ENCODE data around the gene LRRK1. TPM values are rescaled to one million over a fixed set of nuclear protein-coding genes. Genes with fewer than 3 reads are reported as not detected.

The LRRK1 gene
- total and polyA plus RNA-seq, 2 of the 13 experiments (the other 11 are each of a cell fraction or from before 2014, with no cell fraction given): 0.13 to 1.2 TPM

DNA sequence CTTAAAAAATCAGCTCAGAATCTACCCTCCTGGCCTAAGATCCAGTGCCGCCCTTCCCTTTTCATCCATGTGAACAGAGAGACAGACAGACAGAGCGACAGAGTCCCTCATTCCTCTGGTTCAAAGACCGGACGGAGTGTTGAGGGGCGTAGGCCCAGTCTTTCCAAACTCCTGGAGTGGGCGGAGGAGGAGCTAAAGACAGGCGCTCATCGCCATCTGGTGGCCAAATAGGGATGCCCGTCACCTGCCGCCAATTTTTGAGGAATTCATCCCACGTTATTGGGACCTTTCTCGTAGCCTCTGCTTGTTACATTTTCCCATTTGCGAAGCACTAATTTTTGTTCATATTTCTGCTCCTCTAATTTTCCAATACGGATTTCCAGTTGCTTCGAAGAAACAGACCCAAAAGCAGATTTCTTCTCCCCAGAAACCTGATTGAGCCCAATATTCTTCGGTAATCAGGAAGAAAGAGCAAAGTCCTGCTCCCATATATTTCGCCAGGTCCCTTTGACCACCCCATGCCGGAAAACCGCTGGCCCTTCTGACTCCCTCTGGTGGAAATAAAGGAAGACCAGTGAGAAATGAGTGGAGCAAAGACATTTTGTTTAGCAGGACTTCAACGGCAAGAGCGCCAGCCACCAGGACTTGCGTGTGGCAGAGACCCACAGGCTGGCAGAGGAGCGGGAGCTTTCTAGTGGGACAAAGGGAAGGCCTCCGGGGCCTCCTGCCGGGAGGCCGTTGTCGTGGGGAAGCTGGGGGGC is 88.0 kb downstream of the LRRK1 start (continued):
- TF ChIP-seq, protein P1, sequence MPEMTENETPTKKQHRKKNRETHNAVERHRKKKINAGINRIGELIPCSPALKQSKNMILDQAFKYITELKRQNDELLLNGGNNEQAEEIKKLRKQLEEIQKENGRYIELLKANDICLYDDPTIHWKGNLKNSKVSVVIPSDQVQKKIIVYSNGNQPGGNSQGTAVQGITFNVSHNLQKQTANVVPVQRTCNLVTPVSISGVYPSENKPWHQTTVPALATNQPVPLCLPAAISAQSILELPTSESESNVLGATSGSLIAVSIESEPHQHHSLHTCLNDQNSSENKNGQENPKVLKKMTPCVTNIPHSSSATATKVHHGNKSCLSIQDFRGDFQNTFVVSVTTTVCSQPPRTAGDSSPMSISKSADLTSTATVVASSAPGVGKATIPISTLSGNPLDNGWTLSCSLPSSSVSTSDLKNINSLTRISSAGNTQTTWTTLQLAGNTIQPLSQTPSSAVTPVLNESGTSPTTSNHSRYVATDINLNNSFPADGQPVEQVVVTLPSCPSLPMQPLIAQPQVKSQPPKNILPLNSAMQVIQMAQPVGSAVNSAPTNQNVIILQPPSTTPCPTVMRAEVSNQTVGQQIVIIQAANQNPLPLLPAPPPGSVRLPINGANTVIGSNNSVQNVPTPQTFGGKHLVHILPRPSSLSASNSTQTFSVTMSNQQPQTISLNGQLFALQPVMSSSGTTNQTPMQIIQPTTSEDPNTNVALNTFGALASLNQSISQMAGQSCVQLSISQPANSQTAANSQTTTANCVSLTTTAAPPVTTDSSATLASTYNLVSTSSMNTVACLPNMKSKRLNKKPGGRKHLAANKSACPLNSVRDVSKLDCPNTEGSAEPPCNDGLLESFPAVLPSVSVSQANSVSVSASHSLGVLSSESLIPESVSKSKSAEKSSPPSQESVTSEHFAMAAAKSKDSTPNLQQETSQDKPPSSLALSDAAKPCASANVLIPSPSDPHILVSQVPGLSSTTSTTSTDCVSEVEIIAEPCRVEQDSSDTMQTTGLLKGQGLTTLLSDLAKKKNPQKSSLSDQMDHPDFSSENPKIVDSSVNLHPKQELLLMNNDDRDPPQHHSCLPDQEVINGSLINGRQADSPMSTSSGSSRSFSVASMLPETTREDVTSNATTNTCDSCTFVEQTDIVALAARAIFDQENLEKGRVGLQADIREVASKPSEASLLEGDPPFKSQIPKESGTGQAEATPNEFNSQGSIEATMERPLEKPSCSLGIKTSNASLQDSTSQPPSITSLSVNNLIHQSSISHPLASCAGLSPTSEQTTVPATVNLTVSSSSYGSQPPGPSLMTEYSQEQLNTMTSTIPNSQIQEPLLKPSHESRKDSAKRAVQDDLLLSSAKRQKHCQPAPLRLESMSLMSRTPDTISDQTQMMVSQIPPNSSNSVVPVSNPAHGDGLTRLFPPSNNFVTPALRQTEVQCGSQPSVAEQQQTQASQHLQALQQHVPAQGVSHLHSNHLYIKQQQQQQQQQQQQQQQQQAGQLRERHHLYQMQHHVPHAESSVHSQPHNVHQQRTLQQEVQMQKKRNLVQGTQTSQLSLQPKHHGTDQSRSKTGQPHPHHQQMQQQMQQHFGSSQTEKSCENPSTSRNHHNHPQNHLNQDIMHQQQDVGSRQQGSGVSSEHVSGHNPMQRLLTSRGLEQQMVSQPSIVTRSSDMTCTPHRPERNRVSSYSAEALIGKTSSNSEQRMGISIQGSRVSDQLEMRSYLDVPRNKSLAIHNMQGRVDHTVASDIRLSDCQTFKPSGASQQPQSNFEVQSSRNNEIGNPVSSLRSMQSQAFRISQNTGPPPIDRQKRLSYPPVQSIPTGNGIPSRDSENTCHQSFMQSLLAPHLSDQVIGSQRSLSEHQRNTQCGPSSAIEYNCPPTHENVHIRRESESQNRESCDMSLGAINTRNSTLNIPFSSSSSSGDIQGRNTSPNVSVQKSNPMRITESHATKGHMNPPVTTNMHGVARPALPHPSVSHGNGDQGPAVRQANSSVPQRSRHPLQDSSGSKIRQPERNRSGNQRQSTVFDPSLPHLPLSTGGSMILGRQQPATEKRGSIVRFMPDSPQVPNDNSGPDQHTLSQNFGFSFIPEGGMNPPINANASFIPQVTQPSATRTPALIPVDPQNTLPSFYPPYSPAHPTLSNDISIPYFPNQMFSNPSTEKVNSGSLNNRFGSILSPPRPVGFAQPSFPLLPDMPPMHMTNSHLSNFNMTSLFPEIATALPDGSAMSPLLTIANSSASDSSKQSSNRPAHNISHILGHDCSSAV (CRISPR knock-in tag; IDR thresholded peaks at IDR 0.05; ENCODE audit: borderline replicate concordance): no peak
- TF ChIP-seq, protein P2, sequence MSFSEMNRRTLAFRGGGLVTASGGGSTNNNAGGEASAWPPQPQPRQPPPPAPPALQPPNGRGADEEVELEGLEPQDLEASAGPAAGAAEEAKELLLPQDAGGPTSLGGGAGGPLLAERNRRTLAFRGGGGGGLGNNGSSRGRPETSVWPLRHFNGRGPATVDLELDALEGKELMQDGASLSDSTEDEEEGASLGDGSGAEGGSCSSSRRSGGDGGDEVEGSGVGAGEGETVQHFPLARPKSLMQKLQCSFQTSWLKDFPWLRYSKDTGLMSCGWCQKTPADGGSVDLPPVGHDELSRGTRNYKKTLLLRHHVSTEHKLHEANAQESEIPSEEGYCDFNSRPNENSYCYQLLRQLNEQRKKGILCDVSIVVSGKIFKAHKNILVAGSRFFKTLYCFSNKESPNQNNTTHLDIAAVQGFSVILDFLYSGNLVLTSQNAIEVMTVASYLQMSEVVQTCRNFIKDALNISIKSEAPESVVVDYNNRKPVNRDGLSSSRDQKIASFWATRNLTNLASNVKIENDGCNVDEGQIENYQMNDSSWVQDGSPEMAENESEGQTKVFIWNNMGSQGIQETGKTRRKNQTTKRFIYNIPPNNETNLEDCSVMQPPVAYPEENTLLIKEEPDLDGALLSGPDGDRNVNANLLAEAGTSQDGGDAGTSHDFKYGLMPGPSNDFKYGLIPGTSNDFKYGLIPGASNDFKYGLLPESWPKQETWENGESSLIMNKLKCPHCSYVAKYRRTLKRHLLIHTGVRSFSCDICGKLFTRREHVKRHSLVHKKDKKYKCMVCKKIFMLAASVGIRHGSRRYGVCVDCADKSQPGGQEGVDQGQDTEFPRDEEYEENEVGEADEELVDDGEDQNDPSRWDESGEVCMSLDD (CRISPR knock-in tag; IDR thresholded peaks at IDR 0.05; ENCODE audit: borderline replicate concordance): no peak
- TF ChIP-seq TFDP2 (CRISPR knock-in tag; IDR thresholded peaks at IDR 0.05): 0 out of 2 replicates have a peak, but pooled peaks have one; percentile 26
- TF ChIP-seq MYPOP (CRISPR knock-in tag; IDR thresholded peaks at IDR 0.05): 0 out of 2 replicates have a peak, but pooled peaks have one; percentile 28
- no peak for TF ChIP-seq PITX1 (CRISPR knock-in tag; IDR thresholded peaks at IDR 0.05)
- 0 out of 2 replicates have a peak, but pooled peaks have one; percentile 16 for TF ChIP-seq FOXC1 (CRISPR knock-in tag; IDR thresholded peaks at IDR 0.05; ENCODE audit: borderline replicate concordance)
- no peak for TF ChIP-seq ZNF460 (CRISPR knock-in tag; IDR thresholded peaks at IDR 0.05; ENCODE audit: borderline replicate concordance)
- no peak for TF ChIP-seq ZFP1 (CRISPR knock-in tag; IDR thresholded peaks at IDR 0.05)
- TF ChIP-seq ZNF234 (CRISPR knock-in tag; conservative IDR thresholded peaks at IDR 0.05): no peak
- no peak for TF ChIP-seq HNRNPLL (IDR thresholded peaks at IDR 0.05; ENCODE audit: low read depth, low read length, poor library complexity, severe bottlenecking)
- TF ChIP-seq HMG20A (CRISPR knock-in tag; IDR thresholded peaks at IDR 0.05; ENCODE audit: borderline replicate concordance): no peak
- no peak for TF ChIP-seq ZNF773 (CRISPR knock-in tag; IDR thresholded peaks at IDR 0.05; ENCODE audit: borderline replicate concordance)
- no peak for TF ChIP-seq KDM3A (CRISPR knock-in tag; IDR thresholded peaks at IDR 0.05; ENCODE audit: low read depth)
